HepG2 (cell line): ENCODE data around the gene KCNIP3. TPM values are rescaled to one million over a fixed set of nuclear protein-coding genes. Genes with fewer than 3 reads are reported as not detected.

Source experiments
- ATAC-seq: fragments of 200-7000 bp; cut with Tn5 transposase; 3 replicates; pipeline ENCODE4 v1.9.1; 2020; ENCODE audit warnings: mild to moderate bottlenecking, moderate library complexity
- BruUV-seq: library from RNA; stranded (reverse); fragments of 400-500 nt; replicated peaks from 2 replicates; lab custom pipeline; 2021; lab: Mats Ljungman, UMichigan
- CTCF ChIA-PET: fragments of 300-600 bp; formaldehyde crosslinking; extraction: SDS; loops from one replicate; lab custom pipeline; 2021; ENCODE audit warnings: low total read pairs, inconsistent platforms, low intra/inter-chr PET ratio; lab: Yijun Ruan, JAX
- POLR2A ChIA-PET: fragments of 350-600 bp; sonication (Branson Sonifier 250); formaldehyde crosslinking; loops from one replicate; lab custom pipeline; 2020; ENCODE audit warnings: antibody characterized with exemption, inconsistent platforms; lab: Yijun Ruan, JAX
- DNase-seq: peaks from one replicate; pipeline ENCODE4 v3.0.0-alpha.2; 2015; ENCODE audit warnings: low spot score
- FAIRE-seq: peaks from 3 replicates; lab custom pipeline; 2011; peaks lifted over from hg19 to GRCh38; lab: Jason Lieb, UNC
- H2AFZ ChIP-seq: one replicate; pipeline ENCODE4 v1.6.1; 2011; ENCODE audit warnings: low read length, inconsistent platforms
- H3K27ac ChIP-seq: fragments of 300-600 bp; 3 replicates; pipeline ENCODE4 v1.8.0; 2011; ENCODE audit warnings: mixed run types, mild to moderate bottlenecking, mixed read lengths, low read length, inconsistent platforms; ENCODE audit not compliant: insufficient read depth; ENCODE audit errors: extremely low read length
- H3K27me3 ChIP-seq, 2 experiments: fragments of 200-600 bp in 1 of 2; 2 replicates in 1 of 2; 3 replicates in 1 of 2; pipeline versions ENCODE4 v1.6.0 to v1.8.0; 2011; ENCODE audit warnings: low read length in 2 of 2, mild to moderate bottlenecking in 2 of 2, moderate library complexity in 2 of 2, inconsistent platforms in 1 of 2; ENCODE audit not compliant: insufficient read depth in 2 of 2, control insufficient read depth in 1 of 2
- H3K36me3 ChIP-seq, 2 experiments: fragments of 200-600 bp in 1 of 2; replicated peaks in 1 of 2; 2 replicates in 1 of 2; 3 replicates in 1 of 2; pipeline versions ENCODE4 v1.5.1 to v1.8.0; 2011; ENCODE audit warnings: low read length in 2 of 2, inconsistent platforms in 1 of 2; ENCODE audit not compliant: insufficient read depth in 2 of 2, control insufficient read depth in 1 of 2
- H3K4me1 ChIP-seq: 2 replicates; pipeline ENCODE4 v1.5.1; 2012; ENCODE audit warnings: low read length, inconsistent platforms; ENCODE audit not compliant: insufficient read depth
- H3K4me2 ChIP-seq: 2 replicates; pipeline ENCODE4 v1.6.0; 2011; ENCODE audit warnings: low read depth, low read length, inconsistent platforms
- H3K4me3 ChIP-seq, 3 experiments: fragments of 200-600 bp in 1 of 3; sonication (generic), shearing (Covaris generic) in 1 of 3; replicated peaks in 1 of 3; 2 replicates each; pipeline ENCODE4 v1.5.1; 2011 to 2016; ENCODE audit warnings: low read length in 3 of 3, inconsistent platforms in 2 of 3, low read depth in 2 of 3, mild to moderate bottlenecking in 2 of 3, control low read depth in 1 of 3, mixed read lengths in 1 of 3; ENCODE audit not compliant: insufficient read depth in 1 of 3
- H3K79me2 ChIP-seq: one replicate; pipeline ENCODE4 v1.6.1; 2011; ENCODE audit warnings: low read length, inconsistent platforms; ENCODE audit not compliant: insufficient read depth
- H3K9ac ChIP-seq: 2 replicates; pipeline ENCODE4 v1.6.0; 2011; ENCODE audit warnings: mild to moderate bottlenecking, low read depth, low read length, inconsistent platforms; ENCODE audit not compliant: insufficient read depth
- H3K9me3 ChIP-seq: 2 replicates; pipeline ENCODE4 v1.5.1; 2012; ENCODE audit warnings: mild to moderate bottlenecking, low read length
- H4K20me1 ChIP-seq: 2 replicates; pipeline ENCODE4 v1.6.0; 2011; ENCODE audit warnings: inconsistent platforms, mild to moderate bottlenecking, low read length, moderate library complexity; ENCODE audit not compliant: insufficient read depth
- JUND ChIP-seq: sonication (generic); formaldehyde crosslinking; IDR thresholded peaks from 2 replicates; pipeline ENCODE4 v1.8.0; 2022; ENCODE audit warnings: mild to moderate bottlenecking, missing genetic modification reagents
- KAT7 ChIP-seq: IDR thresholded peaks from 2 replicates; pipeline ENCODE4 v1.6.1; 2018; ENCODE audit warnings: borderline replicate concordance, missing compliant biosample characterization
- KDM2A ChIP-seq: sonication (generic); formaldehyde crosslinking; IDR thresholded peaks from 2 replicates; pipeline ENCODE4 v1.4.0; 2020; ENCODE audit warnings: low read depth, missing genetic modification reagents, borderline replicate concordance
- POGK ChIP-seq: sonication (generic); formaldehyde crosslinking; conservative IDR thresholded peaks from 2 replicates; pipeline ENCODE4 v1.8.0; 2022; ENCODE audit warnings: mild to moderate bottlenecking, moderate library complexity, missing genetic modification reagents
- SP2 ChIP-seq: sonication (generic); formaldehyde crosslinking; IDR thresholded peaks from 2 replicates; pipeline ENCODE4 v1.5.1; 2020; ENCODE audit warnings: mild to moderate bottlenecking, missing genetic modification reagents
- U2AF2 ChIP-seq: fragments of 200-400 bp; formaldehyde crosslinking; IDR thresholded peaks from 2 replicates; pipeline ENCODE4 v1.6.1; 2017; ENCODE audit warnings: low read depth, mild to moderate bottlenecking, low read length
- ZNF121 ChIP-seq: sonication (generic); formaldehyde crosslinking; IDR thresholded peaks from 2 replicates; pipeline ENCODE4 v1.5.0; 2020; ENCODE audit warnings: mild to moderate bottlenecking, missing genetic modification reagents
- ZNF143 ChIP-seq: sonication (generic); formaldehyde crosslinking; IDR thresholded peaks from 2 replicates; pipeline ENCODE4 v1.4.0; 2020; ENCODE audit warnings: missing genetic modification reagents
- ZNF275 ChIP-seq: sonication (generic); formaldehyde crosslinking; IDR thresholded peaks from 2 replicates; pipeline ENCODE4 v1.8.0; 2022; ENCODE audit warnings: missing genetic modification reagents, mild to moderate bottlenecking, inconsistent platforms, borderline replicate concordance
- ZNF326 ChIP-seq: sonication (generic); formaldehyde crosslinking; IDR thresholded peaks from 2 replicates; pipeline ENCODE4 v1.4.0; 2020; ENCODE audit warnings: missing genetic modification reagents, borderline replicate concordance
- ZNF550 ChIP-seq: sonication (generic); formaldehyde crosslinking; IDR thresholded peaks from 2 replicates; pipeline ENCODE4 v1.4.0; 2020; ENCODE audit warnings: mild to moderate bottlenecking, missing genetic modification reagents, borderline replicate concordance
- ZNF644 ChIP-seq: IDR thresholded peaks from 2 replicates; pipeline ENCODE4 v1.6.1; 2016; ENCODE audit warnings: low read depth
- ZNF761 ChIP-seq: sonication (generic); formaldehyde crosslinking; conservative IDR thresholded peaks from 2 replicates; pipeline ENCODE4 v1.4.0; 2020; ENCODE audit warnings: mild to moderate bottlenecking, missing genetic modification reagents
- ZNF841 ChIP-seq: sonication (generic); formaldehyde crosslinking; IDR thresholded peaks from 2 replicates; pipeline ENCODE4 v1.8.1; 2023; ENCODE audit warnings: missing genetic modification reagents, borderline replicate concordance
- WGBS: methylation state at CpG from one replicate; pipeline ENCODE4 v1.1.6; 2017; ENCODE audit warnings: low lambda C conversion rate; 5-methylcytosine and 5-hydroxymethylcytosine counted together
- in situ Hi-C: cut with HindIII; loops from 2 replicates; pipeline ENCODE4 v1.10.0; 2017; ENCODE audit warnings: low pct_unique_long_range_greater_than_20kb; ENCODE audit not compliant: extremely low pct_ligation_motif_present
- intact Hi-C: fragments of 100-400 bp; cut with micrococcal nuclease; formaldehyde crosslinking; loops from one replicate; pipeline ENCODE4 v1.10.0; 2022; ENCODE audit not compliant: unreplicated experiment
- polyA plus RNA-seq, 8 experiments: library from polyadenylated mRNA; depleted of rRNA in 3 of 8; stranded (reverse) in 7 of 8; unstranded in 1 of 8; fragments of >200 nt; fragmentation: Illumina TruSeq in 4 of 8; extraction: Trizol in 4 of 8; gene quantifications; 2 replicates each; pipeline versions ENCODE4 v1.2.1 to v1.2.3, GENCODE V29; 2011 to 2016; ENCODE audit warnings: low read depth in 4 of 8, missing spikeins in 1 of 8, mixed read lengths in 1 of 8; ENCODE audit not compliant: insufficient read depth in 1 of 8
- total RNA-seq, 5 experiments: library from RNA; depleted of rRNA; stranded (reverse); fragments of >200 nt; fragmentation: Illumina TruSeq; extraction: Trizol; gene quantifications; 2 replicates each; pipeline ENCODE4 v1.2.3, GENCODE V29; 2016; ENCODE audit warnings: low read depth in 1 of 5
- TF ChIP-seq, protein P1 (sequence below): sonication (generic); formaldehyde crosslinking; IDR thresholded peaks from 2 replicates; pipeline ENCODE4 v1.4.0; 2020; ENCODE audit warnings: missing genetic modification reagents; ENCODE audit errors: not compliant biosample characterization
- TF ChIP-seq, protein P2 (sequence below): sonication (generic); formaldehyde crosslinking; IDR thresholded peaks from 2 replicates; pipeline ENCODE4 v1.9.0; 2022; ENCODE audit warnings: missing genetic modification reagents, mild to moderate bottlenecking, borderline replicate concordance

Gene KCNIP3
- total and polyA plus RNA-seq, 2 of the 13 experiments (the other 11 are each of a cell fraction or from before 2014, with no cell fraction given): not detected

GRCh38 chr2:95276244-95276887 is 20.8 kb upstream of the KCNIP3 start:
- Histone ChIP-seq H4K20me1 (no peaks in the 10 kb centered on the region), H3K36me3 (no peaks in the 10 kb centered on the region), H3K27ac (no peak overlapping the region), H3K4me1 (no peaks in the 10 kb centered on the region), H3K79me2 (no peaks in the 10 kb centered on the region), H3K4me2 (no peak overlapping the region), H2AFZ (no peak overlapping the region), H3K9ac (no peak overlapping the region), H3K9me3 (no peaks in the 10 kb centered on the region)
- ChIA-PET CTCF (no interaction called here), POLR2A (no interaction called here)
- intact Hi-C loops (no loop called here), in situ Hi-C loops (no loop called here)
- FAIRE-seq (no peak), ATAC-seq (no peak), DNase-seq (no peak)
- 47% methylated on average over 19 of the region's 22 CpGs for WGBS
- TF ChIP-seq ZNF275 (CRISPR knock-in tag): no peak
- TF ChIP-seq, protein P1, sequence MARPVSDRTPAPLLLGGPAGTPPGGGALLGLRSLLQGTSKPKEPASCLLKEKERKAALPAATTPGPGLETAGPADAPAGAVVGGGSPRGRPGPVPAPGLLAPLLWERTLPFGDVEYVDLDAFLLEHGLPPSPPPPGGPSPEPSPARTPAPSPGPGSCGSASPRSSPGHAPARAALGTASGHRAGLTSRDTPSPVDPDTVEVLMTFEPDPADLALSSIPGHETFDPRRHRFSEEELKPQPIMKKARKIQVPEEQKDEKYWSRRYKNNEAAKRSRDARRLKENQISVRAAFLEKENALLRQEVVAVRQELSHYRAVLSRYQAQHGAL (CRISPR knock-in tag): no peak
- TF ChIP-seq POGK (CRISPR knock-in tag): no peak
- TF ChIP-seq ZNF644 (CRISPR knock-in tag): no peak
- TF ChIP-seq, protein P2, sequence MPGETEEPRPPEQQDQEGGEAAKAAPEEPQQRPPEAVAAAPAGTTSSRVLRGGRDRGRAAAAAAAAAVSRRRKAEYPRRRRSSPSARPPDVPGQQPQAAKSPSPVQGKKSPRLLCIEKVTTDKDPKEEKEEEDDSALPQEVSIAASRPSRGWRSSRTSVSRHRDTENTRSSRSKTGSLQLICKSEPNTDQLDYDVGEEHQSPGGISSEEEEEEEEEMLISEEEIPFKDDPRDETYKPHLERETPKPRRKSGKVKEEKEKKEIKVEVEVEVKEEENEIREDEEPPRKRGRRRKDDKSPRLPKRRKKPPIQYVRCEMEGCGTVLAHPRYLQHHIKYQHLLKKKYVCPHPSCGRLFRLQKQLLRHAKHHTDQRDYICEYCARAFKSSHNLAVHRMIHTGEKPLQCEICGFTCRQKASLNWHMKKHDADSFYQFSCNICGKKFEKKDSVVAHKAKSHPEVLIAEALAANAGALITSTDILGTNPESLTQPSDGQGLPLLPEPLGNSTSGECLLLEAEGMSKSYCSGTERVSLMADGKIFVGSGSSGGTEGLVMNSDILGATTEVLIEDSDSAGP (CRISPR knock-in tag): no peak
- TF ChIP-seq KDM2A (CRISPR knock-in tag): no peak
- no peak for TF ChIP-seq ZNF121
- TF ChIP-seq KAT7: no peak
- TF ChIP-seq JUND (CRISPR knock-in tag): no peak
- TF ChIP-seq SP2 (CRISPR knock-in tag): no peak
- TF ChIP-seq ZNF143 (CRISPR knock-in tag): no peak
- no peak for TF ChIP-seq ZNF761 (CRISPR knock-in tag)
- no peak for TF ChIP-seq ZNF841 (CRISPR knock-in tag)
- TF ChIP-seq ZNF550: no peak
- TF ChIP-seq ZNF326: no peak
- TF ChIP-seq U2AF2: no peak
- TF ChIP-seq, all 625 proteins: peak for 0
- H3K27me3 ChIP-seq: peaks cover 9 to 29% of the 10 kb centered on the region in 2 experiments; a peak in 4 of 5 replicates
- no TSS peak for BruUV-seq
- H3K4me3 ChIP-seq: no peak overlapping the region
